ENCODE data around the gene POLR2E.

DNA sequence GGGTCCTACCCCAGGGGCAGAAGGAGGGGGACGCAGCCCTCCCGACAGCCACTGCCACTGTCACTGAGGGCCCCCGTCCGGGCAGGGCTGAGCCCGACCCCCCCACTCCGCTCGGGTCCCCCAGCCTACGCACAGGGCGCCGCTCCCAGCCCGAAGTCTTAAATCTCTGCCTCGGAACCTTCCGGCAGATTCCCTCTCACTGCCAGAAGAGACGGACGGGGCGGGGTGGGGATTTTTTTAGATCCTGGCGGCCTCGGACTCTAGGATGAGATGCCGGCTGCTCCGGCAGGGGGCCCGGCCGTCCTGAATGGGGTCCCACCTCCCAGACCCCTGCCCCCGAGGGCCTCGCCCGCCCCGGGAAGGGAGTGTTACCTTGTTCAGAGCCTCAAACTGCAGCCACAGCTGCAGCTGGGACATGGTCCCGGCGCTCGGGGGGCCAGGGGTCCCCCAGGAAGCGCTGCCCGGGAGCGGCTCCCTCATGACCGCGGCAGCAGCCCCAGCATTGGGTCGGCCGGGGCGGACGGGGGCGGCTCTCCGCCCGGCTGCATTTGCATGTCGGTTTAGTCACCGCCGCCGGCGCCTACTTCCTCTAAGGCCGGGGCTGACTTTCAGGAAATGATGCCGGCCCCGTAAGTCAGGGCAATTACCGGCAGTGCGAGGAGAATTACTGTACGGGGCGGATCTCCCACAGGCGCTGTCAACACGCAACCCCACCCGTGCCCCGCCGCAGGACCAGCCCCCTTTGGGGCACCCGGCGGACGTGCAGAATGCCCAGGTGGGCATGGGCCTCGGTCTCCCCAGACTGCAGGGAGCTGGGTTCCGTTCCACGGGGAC, 36.8 kb upstream of the POLR2E start:
- TF ChIP-seq, protein P1, sequence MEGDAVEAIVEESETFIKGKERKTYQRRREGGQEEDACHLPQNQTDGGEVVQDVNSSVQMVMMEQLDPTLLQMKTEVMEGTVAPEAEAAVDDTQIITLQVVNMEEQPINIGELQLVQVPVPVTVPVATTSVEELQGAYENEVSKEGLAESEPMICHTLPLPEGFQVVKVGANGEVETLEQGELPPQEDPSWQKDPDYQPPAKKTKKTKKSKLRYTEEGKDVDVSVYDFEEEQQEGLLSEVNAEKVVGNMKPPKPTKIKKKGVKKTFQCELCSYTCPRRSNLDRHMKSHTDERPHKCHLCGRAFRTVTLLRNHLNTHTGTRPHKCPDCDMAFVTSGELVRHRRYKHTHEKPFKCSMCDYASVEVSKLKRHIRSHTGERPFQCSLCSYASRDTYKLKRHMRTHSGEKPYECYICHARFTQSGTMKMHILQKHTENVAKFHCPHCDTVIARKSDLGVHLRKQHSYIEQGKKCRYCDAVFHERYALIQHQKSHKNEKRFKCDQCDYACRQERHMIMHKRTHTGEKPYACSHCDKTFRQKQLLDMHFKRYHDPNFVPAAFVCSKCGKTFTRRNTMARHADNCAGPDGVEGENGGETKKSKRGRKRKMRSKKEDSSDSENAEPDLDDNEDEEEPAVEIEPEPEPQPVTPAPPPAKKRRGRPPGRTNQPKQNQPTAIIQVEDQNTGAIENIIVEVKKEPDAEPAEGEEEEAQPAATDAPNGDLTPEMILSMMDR (IDR thresholded peaks at IDR 0.05) = no peak
- TF ChIP-seq, protein P2, sequence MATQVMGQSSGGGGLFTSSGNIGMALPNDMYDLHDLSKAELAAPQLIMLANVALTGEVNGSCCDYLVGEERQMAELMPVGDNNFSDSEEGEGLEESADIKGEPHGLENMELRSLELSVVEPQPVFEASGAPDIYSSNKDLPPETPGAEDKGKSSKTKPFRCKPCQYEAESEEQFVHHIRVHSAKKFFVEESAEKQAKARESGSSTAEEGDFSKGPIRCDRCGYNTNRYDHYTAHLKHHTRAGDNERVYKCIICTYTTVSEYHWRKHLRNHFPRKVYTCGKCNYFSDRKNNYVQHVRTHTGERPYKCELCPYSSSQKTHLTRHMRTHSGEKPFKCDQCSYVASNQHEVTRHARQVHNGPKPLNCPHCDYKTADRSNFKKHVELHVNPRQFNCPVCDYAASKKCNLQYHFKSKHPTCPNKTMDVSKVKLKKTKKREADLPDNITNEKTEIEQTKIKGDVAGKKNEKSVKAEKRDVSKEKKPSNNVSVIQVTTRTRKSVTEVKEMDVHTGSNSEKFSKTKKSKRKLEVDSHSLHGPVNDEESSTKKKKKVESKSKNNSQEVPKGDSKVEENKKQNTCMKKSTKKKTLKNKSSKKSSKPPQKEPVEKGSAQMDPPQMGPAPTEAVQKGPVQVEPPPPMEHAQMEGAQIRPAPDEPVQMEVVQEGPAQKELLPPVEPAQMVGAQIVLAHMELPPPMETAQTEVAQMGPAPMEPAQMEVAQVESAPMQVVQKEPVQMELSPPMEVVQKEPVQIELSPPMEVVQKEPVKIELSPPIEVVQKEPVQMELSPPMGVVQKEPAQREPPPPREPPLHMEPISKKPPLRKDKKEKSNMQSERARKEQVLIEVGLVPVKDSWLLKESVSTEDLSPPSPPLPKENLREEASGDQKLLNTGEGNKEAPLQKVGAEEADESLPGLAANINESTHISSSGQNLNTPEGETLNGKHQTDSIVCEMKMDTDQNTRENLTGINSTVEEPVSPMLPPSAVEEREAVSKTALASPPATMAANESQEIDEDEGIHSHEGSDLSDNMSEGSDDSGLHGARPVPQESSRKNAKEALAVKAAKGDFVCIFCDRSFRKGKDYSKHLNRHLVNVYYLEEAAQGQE (IDR thresholded peaks at IDR 0.05; ENCODE audit: insufficient read depth in 1 of 2, low read depth in 2 of 2, low read length in 1 of 2) = no peak
- TF ChIP-seq SIN3A (IDR thresholded peaks at IDR 0.05; ENCODE audit: borderline replicate concordance, insufficient read depth, low read depth, low read length) = no peak

Measured in Panc1 (cell line).